Gastrocnemius medialis (tissue), 4 donors: ENCODE measurements around the gene BCL11A.

Experiments
- POLR2A ChIP-seq, 2 donors: fragments of 450-650 bp; IDR thresholded peaks; one replicate each; pipeline ENCODE4 v1.6.1; 2017; ENCODE audit warnings: antibody characterized with exemption in 2 of 2, mild to moderate bottlenecking in 2 of 2, moderate library complexity in 2 of 2
- TF ChIP-seq, protein P1 (sequence below), 5 experiments: fragments of 450-650 bp in 3 of 5; fragments of 200-600 bp in 2 of 5; sonication (generic) in 2 of 5; IDR thresholded peaks in 4 of 5; conservative IDR thresholded peaks in 1 of 5; 1 replicate in 4 of 5; 2 replicates in 1 of 5; pipeline ENCODE4 v1.5.1; 2016 to 2019; ENCODE audit warnings: antibody characterized with exemption in 5 of 5, mild to moderate bottlenecking in 3 of 5, moderate library complexity in 3 of 5

DNA sequence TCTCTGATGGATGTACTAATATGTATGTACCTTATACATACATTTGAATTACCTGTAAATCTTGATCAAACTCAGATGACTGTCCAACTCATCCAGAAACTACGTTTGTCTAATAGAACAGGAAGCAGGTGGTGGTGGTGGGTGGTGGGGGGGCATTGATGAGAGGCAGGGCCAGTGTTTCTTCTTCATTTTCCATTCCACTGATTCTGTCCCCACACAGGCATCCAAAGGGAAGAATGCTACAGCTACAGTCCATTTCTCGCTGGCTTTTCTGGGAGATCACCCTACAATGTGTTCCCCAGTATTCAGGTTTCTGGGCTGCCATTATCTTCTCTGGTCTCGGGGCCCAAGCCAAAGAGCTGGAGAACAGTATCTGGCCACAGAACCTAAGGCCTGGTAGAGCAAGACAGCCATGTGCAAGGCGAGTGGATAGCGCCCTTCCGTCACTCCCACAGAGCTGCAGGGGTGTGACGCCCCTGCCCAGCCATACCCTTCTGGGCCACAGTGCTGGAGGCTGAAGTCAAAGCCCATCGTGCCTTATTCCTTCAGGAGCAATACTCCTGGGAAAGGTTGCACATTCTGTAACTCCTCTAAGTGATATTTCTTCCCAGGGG, 54.5 kb downstream of the BCL11A start:
- TF ChIP-seq, protein P1, sequence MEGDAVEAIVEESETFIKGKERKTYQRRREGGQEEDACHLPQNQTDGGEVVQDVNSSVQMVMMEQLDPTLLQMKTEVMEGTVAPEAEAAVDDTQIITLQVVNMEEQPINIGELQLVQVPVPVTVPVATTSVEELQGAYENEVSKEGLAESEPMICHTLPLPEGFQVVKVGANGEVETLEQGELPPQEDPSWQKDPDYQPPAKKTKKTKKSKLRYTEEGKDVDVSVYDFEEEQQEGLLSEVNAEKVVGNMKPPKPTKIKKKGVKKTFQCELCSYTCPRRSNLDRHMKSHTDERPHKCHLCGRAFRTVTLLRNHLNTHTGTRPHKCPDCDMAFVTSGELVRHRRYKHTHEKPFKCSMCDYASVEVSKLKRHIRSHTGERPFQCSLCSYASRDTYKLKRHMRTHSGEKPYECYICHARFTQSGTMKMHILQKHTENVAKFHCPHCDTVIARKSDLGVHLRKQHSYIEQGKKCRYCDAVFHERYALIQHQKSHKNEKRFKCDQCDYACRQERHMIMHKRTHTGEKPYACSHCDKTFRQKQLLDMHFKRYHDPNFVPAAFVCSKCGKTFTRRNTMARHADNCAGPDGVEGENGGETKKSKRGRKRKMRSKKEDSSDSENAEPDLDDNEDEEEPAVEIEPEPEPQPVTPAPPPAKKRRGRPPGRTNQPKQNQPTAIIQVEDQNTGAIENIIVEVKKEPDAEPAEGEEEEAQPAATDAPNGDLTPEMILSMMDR (IDR thresholded peaks at IDR 0.05 in 4 of 5, conservative IDR thresholded peaks at IDR 0.05 in 1 of 5) = no peak
- no peak for TF ChIP-seq POLR2A (IDR thresholded peaks at IDR 0.05)
